GM10266 (cell line): ENCODE results near the gene TRIM14.

Experiments
- DNase-seq: peaks from one replicate; pipeline ENCODE4 v3.0.0; 2012; ENCODE audit errors: extremely low spot score
- TF ChIP-seq, protein P1 (sequence below): IDR thresholded peaks from 2 replicates; pipeline ENCODE4 v1.5.1; 2012; ENCODE audit warnings: mild to moderate bottlenecking, low read depth; ENCODE audit not compliant: control insufficient read depth, insufficient read depth; ENCODE audit errors: missing control alignments

The TRIM14 gene

DNA sequence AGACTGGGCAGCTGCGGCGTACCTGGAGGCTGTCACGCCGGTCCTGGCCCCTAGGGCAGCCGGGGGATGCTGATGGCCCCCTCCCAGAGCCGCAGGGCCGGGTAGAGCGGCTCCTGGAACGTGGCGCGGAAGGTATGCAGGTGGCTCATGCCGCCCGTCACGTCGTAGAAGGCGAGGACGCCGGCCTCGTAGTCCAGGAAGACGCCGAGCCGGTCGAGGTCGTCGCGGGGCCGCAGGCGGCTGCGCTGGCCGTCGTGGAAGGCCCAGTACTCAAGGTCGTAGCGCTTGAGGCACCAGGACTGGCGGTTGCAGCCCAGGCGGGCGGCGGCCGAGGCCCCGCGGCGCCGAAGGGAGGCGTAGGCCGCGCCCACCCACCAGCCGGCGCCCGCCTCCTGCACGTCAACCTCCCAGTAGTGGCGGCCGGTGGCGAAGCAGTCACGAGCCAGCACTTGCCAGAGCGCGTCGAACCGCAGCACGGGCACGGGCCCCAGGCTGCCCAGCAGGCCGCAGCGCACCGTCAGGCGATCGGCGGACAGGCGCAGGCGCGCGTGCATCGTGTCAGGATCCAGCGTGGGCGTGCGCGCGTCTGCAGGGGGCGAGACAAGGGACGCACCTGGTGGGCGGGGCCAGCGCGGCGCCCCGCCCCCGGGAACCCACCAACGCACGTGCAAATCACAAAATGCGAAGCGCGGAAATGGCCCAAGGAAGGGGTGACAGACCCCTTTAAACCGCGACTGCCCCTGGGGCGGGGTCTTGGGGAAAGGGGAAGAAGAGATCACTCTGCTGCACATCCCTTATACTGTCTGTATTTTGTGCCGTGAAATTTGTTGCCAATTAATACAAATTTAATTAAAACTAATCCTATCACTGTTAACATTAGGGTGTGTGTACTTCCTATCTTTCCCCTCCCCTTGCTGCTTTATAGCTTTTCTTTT, 31.3 kb downstream of the TRIM14 start:
- DNase-seq, result peak; percentile 72
- TF ChIP-seq, protein P1, sequence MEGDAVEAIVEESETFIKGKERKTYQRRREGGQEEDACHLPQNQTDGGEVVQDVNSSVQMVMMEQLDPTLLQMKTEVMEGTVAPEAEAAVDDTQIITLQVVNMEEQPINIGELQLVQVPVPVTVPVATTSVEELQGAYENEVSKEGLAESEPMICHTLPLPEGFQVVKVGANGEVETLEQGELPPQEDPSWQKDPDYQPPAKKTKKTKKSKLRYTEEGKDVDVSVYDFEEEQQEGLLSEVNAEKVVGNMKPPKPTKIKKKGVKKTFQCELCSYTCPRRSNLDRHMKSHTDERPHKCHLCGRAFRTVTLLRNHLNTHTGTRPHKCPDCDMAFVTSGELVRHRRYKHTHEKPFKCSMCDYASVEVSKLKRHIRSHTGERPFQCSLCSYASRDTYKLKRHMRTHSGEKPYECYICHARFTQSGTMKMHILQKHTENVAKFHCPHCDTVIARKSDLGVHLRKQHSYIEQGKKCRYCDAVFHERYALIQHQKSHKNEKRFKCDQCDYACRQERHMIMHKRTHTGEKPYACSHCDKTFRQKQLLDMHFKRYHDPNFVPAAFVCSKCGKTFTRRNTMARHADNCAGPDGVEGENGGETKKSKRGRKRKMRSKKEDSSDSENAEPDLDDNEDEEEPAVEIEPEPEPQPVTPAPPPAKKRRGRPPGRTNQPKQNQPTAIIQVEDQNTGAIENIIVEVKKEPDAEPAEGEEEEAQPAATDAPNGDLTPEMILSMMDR, result no peak

GRCh38 chr9:98086461-98086860, 32.6 kb downstream of the TRIM14 start:
- no peak for DNase-seq
- TF ChIP-seq, protein P1, result no peak

DNA sequence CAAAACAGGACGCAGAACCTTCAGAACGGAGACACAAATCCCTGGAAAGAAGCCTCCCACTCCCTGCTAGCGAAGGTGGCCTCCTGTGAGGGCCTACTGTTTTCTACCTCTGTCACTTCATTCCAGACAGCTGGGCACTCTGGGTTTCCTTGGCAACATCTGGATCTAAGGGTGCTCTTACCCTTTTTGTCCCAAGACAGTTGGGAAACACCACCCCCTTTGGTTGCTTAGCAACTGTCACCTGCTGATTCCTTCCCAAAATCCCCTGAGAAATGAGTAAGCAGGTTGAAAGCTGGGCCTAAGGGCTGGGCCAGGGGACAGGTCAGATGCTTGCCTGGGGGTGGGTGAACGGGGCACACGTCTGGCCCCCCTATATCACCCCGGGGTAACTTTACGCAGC, 33.1 kb downstream of the TRIM14 start:
- DNase-seq, result no peak
- TF ChIP-seq, protein P1, result no peak

GRCh38 chr9:98085058-98085457, 34.0 kb downstream of the TRIM14 start:
- TF ChIP-seq, protein P1, result no peak
- no peak for DNase-seq

DNA sequence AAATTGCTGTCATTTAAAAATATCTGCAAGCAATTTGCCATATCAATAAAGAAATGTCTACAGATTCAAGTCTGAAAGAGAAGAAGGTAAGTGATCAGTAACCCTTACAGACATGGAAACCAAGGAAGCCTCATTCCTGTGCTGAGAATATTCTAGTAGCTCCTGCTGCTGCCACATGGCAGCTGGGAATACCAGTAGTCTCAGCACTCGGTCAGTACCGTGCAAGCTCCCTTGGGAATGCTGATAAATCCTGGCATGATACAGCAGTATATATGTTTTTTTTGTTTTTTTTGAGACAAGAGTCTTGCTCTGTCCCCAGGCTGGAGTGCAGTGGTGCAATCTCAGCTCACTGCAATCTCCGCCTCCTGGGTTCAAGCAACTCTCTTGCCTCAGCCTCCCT, 34.6 kb downstream of the TRIM14 start:
- TF ChIP-seq, protein P1, result no peak
- no peak for DNase-seq

- no peak for DNase-seq
- TF ChIP-seq, protein P1, result no peak
Observed at GRCh38 chr9:98083566-98084183, 35.3 kb downstream of the TRIM14 start.

GRCh38 chr9:98083061-98083501, 35.9 kb downstream of the TRIM14 start:
- TF ChIP-seq, protein P1, result no peak
- no peak for DNase-seq
